PC-3 (cell line): ENCODE results near the gene AGO1. TPM values are rescaled to one million over a fixed set of nuclear protein-coding genes. Genes with fewer than 3 reads are reported as not detected.

ENCODE experiments used
- ATAC-seq: fragments of 200-7000 bp; cut with Tn5 transposase; 2 replicates; pipeline ENCODE4 v1.9.1; 2020; ENCODE audit warnings: mild to moderate bottlenecking, moderate library complexity
- BruUV-seq: library from RNA; stranded (reverse); fragments of 400-500 nt; replicated peaks from 2 replicates; lab custom pipeline; 2021; lab: Mats Ljungman, UMichigan
- CTCF ChIA-PET: fragments of 300-600 bp; sonication (Branson Sonifier 250); formaldehyde crosslinking; loops from one replicate; lab custom pipeline; 2022; ENCODE audit warnings: antibody characterized with exemption; lab: Charles Lee
- POLR2A ChIA-PET: fragments of 300-600 bp; sonication (Branson Sonifier 250); formaldehyde crosslinking; loops from one replicate; lab custom pipeline; 2022; ENCODE audit warnings: antibody characterized with exemption; ENCODE audit not compliant: unreplicated experiment; lab: Charles Lee
- DNase-seq: peaks from one replicate; pipeline ENCODE4 v3.0.0-alpha.2; 2015
- H2AFZ ChIP-seq: fragments of 300-600 bp; sonication (generic); 2 replicates; pipeline ENCODE4 v1.6.0; 2016; ENCODE audit warnings: antibody characterized with exemption, low read length
- H3F3A ChIP-seq: fragments of 300-600 bp; sonication (generic); one replicate; pipeline ENCODE4 v1.6.0; 2017; ENCODE audit warnings: antibody characterized with exemption, low read length, control low read depth, mild to moderate bottlenecking; ENCODE audit not compliant: unreplicated experiment
- H3K27ac ChIP-seq: fragments of 300-600 bp; sonication (generic); 2 replicates; pipeline ENCODE4 v1.5.1; 2016; ENCODE audit warnings: mild to moderate bottlenecking, low read length
- H3K27me3 ChIP-seq: fragments of 300-600 bp; sonication (generic); 2 replicates; pipeline ENCODE4 v1.6.1; 2016; ENCODE audit warnings: low read length, mixed read lengths
- H3K36me3 ChIP-seq: fragments of 300-600 bp; sonication (generic); 2 replicates; pipeline ENCODE4 v1.6.1; 2016; ENCODE audit warnings: low read depth, mixed run types, low read length, mixed read lengths
- H3K4me1 ChIP-seq: fragments of 300-600 bp; sonication (generic); 2 replicates; pipeline ENCODE4 v1.5.1; 2016; ENCODE audit warnings: low read length; ENCODE audit not compliant: insufficient read depth
- H3K4me2 ChIP-seq: fragments of 300-600 bp; sonication (generic); 2 replicates; pipeline ENCODE4 v1.6.0; 2016; ENCODE audit warnings: low read length
- H3K4me3 ChIP-seq: fragments of 300-600 bp; sonication (generic); 2 replicates; pipeline ENCODE4 v1.5.1; 2016; ENCODE audit warnings: mild to moderate bottlenecking, low read length, mixed read lengths
- H3K79me2 ChIP-seq: fragments of 300-600 bp; sonication (generic); 2 replicates; pipeline ENCODE4 v1.6.1; 2017; ENCODE audit warnings: low read length, mixed read lengths
- H3K9ac ChIP-seq: fragments of 300-600 bp; sonication (generic); 2 replicates; pipeline ENCODE4 v1.6.0; 2016; ENCODE audit warnings: mild to moderate bottlenecking, low read length
- H3K9me2 ChIP-seq: fragments of 300-600 bp; sonication (generic); replicated peaks from 2 replicates; pipeline ENCODE4 v1.6.1; 2016; ENCODE audit warnings: mixed run types, low read length, mixed read lengths
- H3K9me3 ChIP-seq: fragments of 300-600 bp; sonication (generic); 2 replicates; pipeline ENCODE4 v1.6.1; 2016; ENCODE audit warnings: low read length, mixed read lengths
- H4K20me1 ChIP-seq: fragments of 300-600 bp; sonication (generic); 2 replicates; pipeline ENCODE4 v1.6.1; 2016; ENCODE audit warnings: low read length, mixed read lengths
- EZH2 ChIP-seq: fragments of 300-600 bp; sonication (generic); IDR thresholded peaks from one replicate; pipeline ENCODE4 v1.6.1; 2017; ENCODE audit warnings: antibody characterized with exemption, mild to moderate bottlenecking, low read length; ENCODE audit not compliant: unreplicated experiment
- EZH2phosphoT487 ChIP-seq: fragments of 300-600 bp; sonication (generic); IDR thresholded peaks from 2 replicates; pipeline ENCODE4 v1.6.1; 2018; ENCODE audit warnings: mild to moderate bottlenecking, antibody characterized with exemption, low read length, borderline replicate concordance
- intact Hi-C: fragments of 100-400 bp; cut with micrococcal nuclease; formaldehyde crosslinking; loops from 2 replicates; pipeline ENCODE4 v1.9.0; 2023
- total RNA-seq: library from RNA; depleted of rRNA; stranded (reverse); fragments of >200 nt; gene quantifications from 2 replicates; pipeline ENCODE4 v1.2.3, GENCODE V29; 2014
- TF ChIP-seq, protein P1 (sequence below): fragments of 300-600 bp; sonication (generic); conservative IDR thresholded peaks from 2 replicates; pipeline ENCODE4 v1.5.1; 2017; ENCODE audit warnings: antibody characterized with exemption, low read depth, mild to moderate bottlenecking, low read length

AGO1 gene
- total RNA-seq, 1 experiment from 2014 or later, result 15.4 TPM

DNA sequence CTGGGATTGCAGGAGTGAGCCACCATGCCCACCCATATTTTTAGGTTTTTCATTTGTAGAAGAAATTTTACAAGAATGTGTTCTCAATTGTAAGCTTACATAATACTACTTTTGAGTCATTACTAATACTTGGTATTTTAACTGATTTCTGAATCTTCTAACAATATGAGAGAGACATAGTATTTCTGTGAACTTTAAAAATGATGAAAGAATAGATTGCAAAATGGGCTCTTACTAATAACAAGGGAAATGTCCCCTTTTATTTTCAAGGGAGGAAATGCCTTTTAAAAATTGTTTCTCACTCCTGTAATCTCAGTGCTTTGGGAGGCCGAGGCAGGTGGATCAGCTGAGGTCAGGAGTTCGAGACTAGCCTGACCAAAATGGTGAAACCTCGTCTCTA lies 53.8 kb downstream of the AGO1 start:
- no peak overlapping the region for H3K9ac ChIP-seq
- no peak overlapping the region for H3K27ac ChIP-seq
- H3K79me2 ChIP-seq, result peaks cover 99% of the 10 kb centered on the region
- H3K4me3 ChIP-seq, result no peak overlapping the region
- H3K9me2 ChIP-seq, result no peaks in the 10 kb centered on the region
- ATAC-seq, result no peak
- no peak overlapping the region for H3K4me2 ChIP-seq
- no peaks in the 10 kb centered on the region for H3K27me3 ChIP-seq
- BruUV-seq, result no TSS peak
- POLR2A ChIA-PET, result no interaction called here
- no peak overlapping the region for H2AFZ ChIP-seq
- no peaks in the 10 kb centered on the region for H3K9me3 ChIP-seq
- H3F3A ChIP-seq, result no peaks in the 10 kb centered on the region
- no peak for TF ChIP-seq EZH2
- TF ChIP-seq, protein P1, sequence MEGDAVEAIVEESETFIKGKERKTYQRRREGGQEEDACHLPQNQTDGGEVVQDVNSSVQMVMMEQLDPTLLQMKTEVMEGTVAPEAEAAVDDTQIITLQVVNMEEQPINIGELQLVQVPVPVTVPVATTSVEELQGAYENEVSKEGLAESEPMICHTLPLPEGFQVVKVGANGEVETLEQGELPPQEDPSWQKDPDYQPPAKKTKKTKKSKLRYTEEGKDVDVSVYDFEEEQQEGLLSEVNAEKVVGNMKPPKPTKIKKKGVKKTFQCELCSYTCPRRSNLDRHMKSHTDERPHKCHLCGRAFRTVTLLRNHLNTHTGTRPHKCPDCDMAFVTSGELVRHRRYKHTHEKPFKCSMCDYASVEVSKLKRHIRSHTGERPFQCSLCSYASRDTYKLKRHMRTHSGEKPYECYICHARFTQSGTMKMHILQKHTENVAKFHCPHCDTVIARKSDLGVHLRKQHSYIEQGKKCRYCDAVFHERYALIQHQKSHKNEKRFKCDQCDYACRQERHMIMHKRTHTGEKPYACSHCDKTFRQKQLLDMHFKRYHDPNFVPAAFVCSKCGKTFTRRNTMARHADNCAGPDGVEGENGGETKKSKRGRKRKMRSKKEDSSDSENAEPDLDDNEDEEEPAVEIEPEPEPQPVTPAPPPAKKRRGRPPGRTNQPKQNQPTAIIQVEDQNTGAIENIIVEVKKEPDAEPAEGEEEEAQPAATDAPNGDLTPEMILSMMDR, result no peak
- no peak for TF ChIP-seq EZH2phosphoT487
- no peaks in the 10 kb centered on the region for H3K36me3 ChIP-seq
- H3K4me1 ChIP-seq, result peaks cover 18% of the 10 kb centered on the region
- CTCF ChIA-PET, result no interaction called here
- intact Hi-C loops, result loop anchor here (10.0 kb wide), 1 partner anchor 148 kb away; the partner anchor contains the start of genes ADPRS and TEKT2
- peaks cover 15% of the 10 kb centered on the region for H4K20me1 ChIP-seq
- no peak for DNase-seq

DNA sequence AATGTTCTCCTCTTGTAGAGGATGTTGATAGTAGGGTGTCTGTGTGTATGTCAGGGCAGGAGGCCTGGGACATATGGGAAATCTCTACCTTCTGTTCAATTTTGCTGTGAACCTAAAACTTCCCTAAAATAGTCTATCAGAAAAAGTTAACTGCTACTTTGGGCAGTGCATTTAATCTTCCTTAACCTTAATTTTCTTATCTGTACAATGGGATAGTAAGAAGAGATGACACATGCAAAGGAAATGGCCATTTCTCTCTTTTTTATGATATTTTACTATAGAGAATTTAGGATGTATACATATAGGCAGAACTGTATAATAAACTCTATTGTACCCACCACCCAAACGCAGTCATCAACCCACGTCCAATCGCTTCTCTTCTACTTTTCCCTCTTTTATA lies 56.5 kb downstream of the AGO1 start:
- Histone ChIP-seq H2AFZ (no peak overlapping the region), H3K27me3 (no peaks in the 10 kb centered on the region), H3K4me2 (no peak overlapping the region), H4K20me1 (no peaks in the 10 kb centered on the region), H3F3A (no peaks in the 10 kb centered on the region), H3K4me1 (no peaks in the 10 kb centered on the region), H3K27ac (no peak overlapping the region), H3K9me3 (no peaks in the 10 kb centered on the region), H3K9ac (no peak overlapping the region), H3K36me3 (no peaks in the 10 kb centered on the region), H3K4me3 (no peak overlapping the region), H3K79me2 (peaks cover 97% of the 10 kb centered on the region), H3K9me2 (no peaks in the 10 kb centered on the region)
- no peak for DNase-seq
- ChIA-PET POLR2A (no interaction called here), CTCF (no interaction called here)
- BruUV-seq, result no TSS peak
- ATAC-seq, result no peak
- TF ChIP-seq, protein P1, result no peak
- no peak for TF ChIP-seq EZH2phosphoT487
- TF ChIP-seq EZH2, result no peak
- intact Hi-C loops, result loop anchor here (10.0 kb wide), 1 partner anchor 145 kb away; the partner anchor contains the start of genes ADPRS and TEKT2

DNA sequence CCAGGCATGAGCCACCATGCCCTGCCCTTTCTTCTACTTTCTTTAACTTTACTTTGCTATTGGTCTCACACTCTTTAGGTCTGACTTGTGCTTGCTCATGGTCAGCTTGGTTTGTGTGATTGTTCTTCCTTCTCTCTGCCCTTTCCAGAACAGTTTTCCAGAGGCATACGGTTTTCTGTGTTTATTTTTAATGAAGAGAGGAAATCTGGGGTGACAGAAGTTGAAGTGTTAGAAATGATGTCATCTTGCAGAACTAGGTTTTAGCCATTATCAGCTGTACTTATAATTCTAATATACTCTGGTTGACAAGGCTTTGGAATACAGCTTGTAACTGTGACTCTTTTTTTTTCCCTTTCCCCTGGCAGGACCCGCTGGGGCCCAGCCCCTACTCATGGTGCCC lies 62.3 kb downstream of the AGO1 start:
- CTCF ChIA-PET, result no interaction called here

More for the DNA sequence above, 62.3 kb downstream of the AGO1 start:
- DNase-seq, result no peak
- no peak overlapping the region for H2AFZ ChIP-seq
- no peaks in the 10 kb centered on the region for H3K9me2 ChIP-seq
- H3K79me2 ChIP-seq, result peaks cover 66% of the 10 kb centered on the region
- H3F3A ChIP-seq, result no peaks in the 10 kb centered on the region
- intact Hi-C loops, result no loop called here
- peaks cover 5% of the 10 kb centered on the region; the same call in 1 of the 2 replicates for H4K20me1 ChIP-seq
- H3K4me2 ChIP-seq, result no peak overlapping the region
- H3K9ac ChIP-seq, result no peak overlapping the region
- no peaks in the 10 kb centered on the region for H3K36me3 ChIP-seq
- no TSS peak for BruUV-seq
- TF ChIP-seq EZH2 (no peak), EZH2phosphoT487 (no peak)
- TF ChIP-seq, protein P1, result no peak
- H3K9me3 ChIP-seq, result no peaks in the 10 kb centered on the region
- ATAC-seq, result no peak
- no peaks in the 10 kb centered on the region for H3K27me3 ChIP-seq
- peaks cover 1% of the 10 kb centered on the region; the same call in 1 of the 2 replicates for H3K4me1 ChIP-seq
- POLR2A ChIA-PET, result no interaction called here
- H3K27ac ChIP-seq, result no peak overlapping the region
- H3K4me3 ChIP-seq, result no peak overlapping the region
